SK-N-SH treated with all-trans-retinoic acid at 6 μM for 48 hours (cell line): ENCODE results near the gene CSF2RB.

Experiments used
- ATAC-seq: fragments of 200-7000 bp; cut with Tn5 transposase; 3 replicates; pipeline ENCODE4 v1.9.1; 2020; ENCODE audit warnings: mild to moderate bottlenecking, moderate library complexity
- BACH2 ChIP-seq: fragments of 250-450 bp; sonication (Bioruptor Pico); IDR thresholded peaks from 2 replicates; pipeline ENCODE4 v1.9.0; 2021; ENCODE audit warnings: mild to moderate bottlenecking, borderline replicate concordance
- CREB5 ChIP-seq: fragments of 250-450 bp; sonication (Bioruptor Pico); IDR thresholded peaks from 2 replicates; pipeline ENCODE4 v1.5.1; 2020; ENCODE audit warnings: low read depth, mild to moderate bottlenecking, moderate library complexity
- CSDC2 ChIP-seq: fragments of 250-450 bp; sonication (Bioruptor Pico); IDR thresholded peaks from 2 replicates; pipeline ENCODE4 v1.5.0; 2020; ENCODE audit warnings: mild to moderate bottlenecking, moderate library complexity
- CSRNP3 ChIP-seq: fragments of 250-450 bp; sonication (Bioruptor Pico); IDR thresholded peaks from 2 replicates; pipeline ENCODE4 v1.5.1; 2021; ENCODE audit warnings: mild to moderate bottlenecking, moderate library complexity
- ESRRG ChIP-seq: fragments of 250-450 bp; sonication (Bioruptor Pico); IDR thresholded peaks from 2 replicates; pipeline ENCODE4 v1.6.1; 2021; ENCODE audit warnings: mild to moderate bottlenecking
- ISL1 ChIP-seq: fragments of 250-450 bp; sonication (Bioruptor Pico); IDR thresholded peaks from 2 replicates; pipeline ENCODE4 v2.1.2; 2022; ENCODE audit warnings: mild to moderate bottlenecking, moderate library complexity
- PATZ1 ChIP-seq: fragments of 250-450 bp; sonication (Bioruptor Pico); IDR thresholded peaks from 2 replicates; pipeline ENCODE4 v1.8.0; 2020; ENCODE audit warnings: mild to moderate bottlenecking, moderate library complexity, borderline replicate concordance
- POU6F1 ChIP-seq: fragments of 250-450 bp; sonication (Bioruptor Pico); IDR thresholded peaks from 2 replicates; pipeline ENCODE4 v1.8.0; 2021; ENCODE audit warnings: low read depth, mild to moderate bottlenecking, moderate library complexity, borderline replicate concordance
- PPARA ChIP-seq: fragments of 250-450 bp; sonication (Bioruptor Pico); IDR thresholded peaks from 2 replicates; pipeline ENCODE4 v1.5.0; 2020; ENCODE audit warnings: mild to moderate bottlenecking, borderline replicate concordance
- RARB ChIP-seq: fragments of 250-450 bp; sonication (Bioruptor Pico); IDR thresholded peaks from 2 replicates; pipeline ENCODE4 v1.8.0; 2021; ENCODE audit warnings: mild to moderate bottlenecking, moderate library complexity
- SNAI2 ChIP-seq: fragments of 250-450 bp; sonication (Bioruptor Pico); IDR thresholded peaks from 2 replicates; pipeline ENCODE4 v1.5.0; 2020; ENCODE audit warnings: mild to moderate bottlenecking, moderate library complexity
- TCF4 ChIP-seq: fragments of 250-450 bp; sonication (Bioruptor Pico); IDR thresholded peaks from 2 replicates; pipeline ENCODE4 v1.8.0; 2021; ENCODE audit warnings: mild to moderate bottlenecking, moderate library complexity, borderline replicate concordance
- TOX ChIP-seq: fragments of 250-450 bp; sonication (Bioruptor Pico); IDR thresholded peaks from 2 replicates; pipeline ENCODE4 v1.8.0; 2021; ENCODE audit warnings: mild to moderate bottlenecking, moderate library complexity, borderline replicate concordance
- TSHZ2 ChIP-seq: fragments of 250-450 bp; sonication (Bioruptor Pico); IDR thresholded peaks from 2 replicates; pipeline ENCODE4 v1.5.0; 2020; ENCODE audit warnings: mild to moderate bottlenecking, moderate library complexity
- ZFP3 ChIP-seq: fragments of 250-450 bp; sonication (Bioruptor Pico); IDR thresholded peaks from 2 replicates; pipeline ENCODE4 v1.5.0; 2020; ENCODE audit warnings: mild to moderate bottlenecking, moderate library complexity
- ZFP30 ChIP-seq: fragments of 450-650 bp; formaldehyde crosslinking; IDR thresholded peaks from 2 replicates; pipeline ENCODE4 v1.5.0; 2022; ENCODE audit warnings: mild to moderate bottlenecking, moderate library complexity
- ZNF565 ChIP-seq: fragments of 450-650 bp; formaldehyde crosslinking; conservative IDR thresholded peaks from 2 replicates; pipeline ENCODE4 v1.5.0; 2020; ENCODE audit warnings: low read depth, mild to moderate bottlenecking, moderate library complexity
- ZNF70 ChIP-seq: fragments of 450-650 bp; formaldehyde crosslinking; IDR thresholded peaks from 2 replicates; pipeline ENCODE4 v1.5.0; 2020; ENCODE audit warnings: mild to moderate bottlenecking, moderate library complexity

Gene CSF2RB

GRCh38 chr22:36927671-36928070, 14.2 kb downstream of the CSF2RB start:
- ATAC-seq = no peak
- TF ChIP-seq RARB (CRISPR knock-in tag) (no peak), CSRNP3 (no peak), CREB5 (CRISPR knock-in tag) (no peak)

- TF ChIP-seq CSDC2 (CRISPR knock-in tag) (no peak), PATZ1 (no peak), TCF4 (CRISPR knock-in tag) (no peak), CSRNP3 (no peak), ZNF70 (CRISPR knock-in tag) (no peak), RARB (CRISPR knock-in tag) (no peak), ZFP3 (CRISPR knock-in tag) (no peak), BACH2 (no peak), PPARA (no peak), SNAI2 (CRISPR knock-in tag) (no peak)
- ATAC-seq = no peak
Observed at GRCh38 chr22:36928196-36928595, 14.8 kb downstream of the CSF2RB start.

GRCh38 chr22:36928786-36929535, 15.5 kb downstream of the CSF2RB start:
- ATAC-seq = no peak
- TF ChIP-seq PATZ1 (no peak), CSDC2 (CRISPR knock-in tag) (no peak), ZFP3 (CRISPR knock-in tag) (no peak), ZNF70 (CRISPR knock-in tag) (no peak), ZNF565 (CRISPR knock-in tag) (no peak), TSHZ2 (CRISPR knock-in tag) (no peak)

- no peak for TF ChIP-seq ZFP30 (CRISPR knock-in tag)
- TF ChIP-seq TOX (CRISPR knock-in tag) = no peak
- TF ChIP-seq CSRNP3 = no peak
- no peak for TF ChIP-seq TCF4 (CRISPR knock-in tag)
- TF ChIP-seq ZNF70 (CRISPR knock-in tag) = no peak
- no peak for TF ChIP-seq POU6F1 (CRISPR knock-in tag)
- no peak for TF ChIP-seq SNAI2 (CRISPR knock-in tag)
- TF ChIP-seq ISL1 (CRISPR knock-in tag) = no peak
- TF ChIP-seq CREB5 (CRISPR knock-in tag) = no peak
- TF ChIP-seq CSDC2 (CRISPR knock-in tag) = no peak
- TF ChIP-seq ESRRG (CRISPR knock-in tag) = no peak
- ATAC-seq = no peak
Observed at GRCh38 chr22:36929621-36930020, 16.2 kb downstream of the CSF2RB start.
